GM12878 (cell line): ENCODE measurements around the gene DHDDS. TPM values are rescaled to one million over a fixed set of nuclear protein-coding genes. Genes with fewer than 3 reads are reported as not detected.
A peak's percentile ranks its signal among the peaks of the same experiment; 100 is the strongest.

Source experiments
- BACH1 ChIP-seq: fragments of 450-650 bp; IDR thresholded peaks from 2 replicates; pipeline ENCODE4 v1.6.1; 2017; ENCODE audit warnings: mild to moderate bottlenecking, borderline replicate concordance
- BHLHE40 ChIP-seq, 2 experiments: fragments of 450-650 bp in 1 of 2; IDR thresholded peaks; 2 replicates each; pipeline ENCODE4 v1.6.1; 2011 to 2017; ENCODE audit warnings: low read depth in 2 of 2, borderline replicate concordance in 1 of 2, improper control_type of control experiment in 1 of 2, low read length in 1 of 2, mild to moderate bottlenecking in 1 of 2
- EED ChIP-seq: sonication (generic); IDR thresholded peaks from 2 replicates; pipeline ENCODE4 v1.6.1; 2016; ENCODE audit warnings: antibody characterized with exemption, low read depth
- EGR1 ChIP-seq, 2 experiments: IDR thresholded peaks; 1 replicate in 1 of 2; 2 replicates in 1 of 2; pipeline ENCODE4 v1.6.1; 2011 to 2012; ENCODE audit warnings: low read depth in 2 of 2, low read length in 2 of 2, borderline replicate concordance in 1 of 2, mild to moderate bottlenecking in 1 of 2, moderate library complexity in 1 of 2
- GATAD2B ChIP-seq: fragments of 450-650 bp; conservative IDR thresholded peaks from 2 replicates; pipeline ENCODE4 v1.6.1; 2017; ENCODE audit warnings: low read depth, mild to moderate bottlenecking, moderate library complexity
- HDGF ChIP-seq: fragments of 450-650 bp; IDR thresholded peaks from 2 replicates; pipeline ENCODE4 v1.6.1; 2016; ENCODE audit warnings: antibody characterized with exemption
- MXI1 ChIP-seq: fragments of 150-350 bp; IDR thresholded peaks from 2 replicates; pipeline ENCODE4 v1.6.1; 2011; ENCODE audit warnings: low read depth, mild to moderate bottlenecking, inconsistent platforms, low read length, improper control_type of control experiment
- NFYA ChIP-seq: IDR thresholded peaks from 2 replicates; pipeline ENCODE4 v1.6.1; 2011; ENCODE audit warnings: low read depth, mild to moderate bottlenecking, low read length, improper control_type of control experiment, borderline replicate concordance
- NRF1 ChIP-seq: conservative IDR thresholded peaks from 2 replicates; pipeline ENCODE4 v1.6.1; 2011; ENCODE audit warnings: mild to moderate bottlenecking, low read depth, low read length, improper control_type of control experiment
- PAX5 ChIP-seq: IDR thresholded peaks from 2 replicates; pipeline ENCODE4 v1.6.1; 2011; ENCODE audit warnings: low read depth, low read length, borderline replicate concordance
- polyA plus RNA-seq, 11 experiments: library from polyadenylated mRNA; depleted of rRNA in 4 of 11; unstranded in 6 of 11; stranded (reverse) in 5 of 11; fragments of >200 nt; fragmentation: Nextera tagmentation in 4 of 11; fragmentation: Illumina TruSeq in 1 of 11; extraction: Ambion mirVana in 4 of 11; extraction: Trizol in 1 of 11; gene quantifications; 1 replicate in 1 of 11; 2 replicates in 10 of 11; pipeline versions ENCODE4 v1.2.1 to v1.2.3, GENCODE V29; 2011 to 2016; ENCODE audit warnings: inconsistent platforms in 2 of 11, missing spikeins in 2 of 11, low read depth in 1 of 11
- total RNA-seq, 4 experiments: library from RNA; depleted of rRNA in 3 of 4; stranded (reverse); fragments of >200 nt in 3 of 4; fragmentation: Illumina TruSeq in 1 of 4; extraction: Trizol in 1 of 4; gene quantifications; 2 replicates each; pipeline versions ENCODE4 v1.2.1 to v1.2.3, GENCODE V29; 2013 to 2021
- TF ChIP-seq, protein P1 (sequence below): fragments of 450-650 bp; IDR thresholded peaks from 2 replicates; pipeline ENCODE4 v1.6.1; 2017; ENCODE audit warnings: mild to moderate bottlenecking, moderate library complexity
- TF ChIP-seq, protein P2 (sequence below): IDR thresholded peaks from 2 replicates; pipeline ENCODE4 v1.6.1; 2011; ENCODE audit warnings: borderline replicate concordance, low read depth, mild to moderate bottlenecking, moderate library complexity, low read length; ENCODE audit not compliant: insufficient read depth, poor library complexity, severe bottlenecking
- TF ChIP-seq, protein P3 (sequence below): fragments of 450-650 bp; IDR thresholded peaks from 2 replicates; pipeline ENCODE4 v1.6.1; 2016; ENCODE audit warnings: mild to moderate bottlenecking
- TF ChIP-seq, protein P4 (sequence below): IDR thresholded peaks from 2 replicates; pipeline ENCODE4 v1.6.1; 2012; ENCODE audit warnings: mild to moderate bottlenecking, low read depth, low read length
- TF ChIP-seq, protein P5 (sequence below): IDR thresholded peaks from 2 replicates; pipeline ENCODE4 v1.6.1; 2011; ENCODE audit warnings: low read depth, low read length, improper control_type of control experiment, borderline replicate concordance

Gene DHDDS
- total and polyA plus RNA-seq, 10 of the 15 experiments (the other 5 are each of a cell fraction or from before 2014, with no cell fraction given): 22.7 to 47.5 (median 36.4) TPM

DNA sequence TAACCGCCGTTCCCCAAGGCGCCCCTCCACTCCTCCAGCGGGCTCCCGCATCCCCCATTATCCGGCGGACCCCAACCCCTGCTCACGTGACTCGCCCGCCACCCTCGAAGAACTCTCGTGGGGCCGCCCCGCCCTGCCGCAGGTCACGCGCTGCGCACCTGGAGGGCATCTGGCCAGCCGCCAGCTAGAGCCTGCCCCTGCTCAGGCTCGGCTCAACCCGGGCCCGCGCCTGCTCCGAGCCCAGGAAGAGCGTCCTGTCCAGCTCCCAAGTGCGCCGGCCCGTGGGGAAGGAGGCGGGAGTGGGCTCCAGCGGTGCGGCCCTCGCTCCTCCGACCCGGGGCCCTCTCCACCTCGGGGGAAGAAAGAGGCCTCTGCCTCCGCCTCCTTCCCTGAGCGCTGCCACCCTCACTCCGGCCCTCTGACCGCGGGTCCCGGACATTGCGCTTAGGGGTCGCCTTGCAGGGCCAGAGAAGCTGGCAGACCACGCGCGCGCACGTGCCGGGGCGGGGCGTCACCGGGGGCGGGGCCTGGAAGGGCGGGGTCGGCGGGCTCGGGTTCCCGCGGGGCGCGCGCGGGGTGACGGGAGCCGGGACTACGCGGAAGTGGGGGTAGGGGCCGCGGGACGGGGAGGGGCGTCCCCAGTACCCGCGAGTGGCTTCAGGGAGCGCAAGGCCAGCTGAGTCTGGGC, 68.5 kb downstream of the DHDDS start (continued):
- TF ChIP-seq, protein P1, sequence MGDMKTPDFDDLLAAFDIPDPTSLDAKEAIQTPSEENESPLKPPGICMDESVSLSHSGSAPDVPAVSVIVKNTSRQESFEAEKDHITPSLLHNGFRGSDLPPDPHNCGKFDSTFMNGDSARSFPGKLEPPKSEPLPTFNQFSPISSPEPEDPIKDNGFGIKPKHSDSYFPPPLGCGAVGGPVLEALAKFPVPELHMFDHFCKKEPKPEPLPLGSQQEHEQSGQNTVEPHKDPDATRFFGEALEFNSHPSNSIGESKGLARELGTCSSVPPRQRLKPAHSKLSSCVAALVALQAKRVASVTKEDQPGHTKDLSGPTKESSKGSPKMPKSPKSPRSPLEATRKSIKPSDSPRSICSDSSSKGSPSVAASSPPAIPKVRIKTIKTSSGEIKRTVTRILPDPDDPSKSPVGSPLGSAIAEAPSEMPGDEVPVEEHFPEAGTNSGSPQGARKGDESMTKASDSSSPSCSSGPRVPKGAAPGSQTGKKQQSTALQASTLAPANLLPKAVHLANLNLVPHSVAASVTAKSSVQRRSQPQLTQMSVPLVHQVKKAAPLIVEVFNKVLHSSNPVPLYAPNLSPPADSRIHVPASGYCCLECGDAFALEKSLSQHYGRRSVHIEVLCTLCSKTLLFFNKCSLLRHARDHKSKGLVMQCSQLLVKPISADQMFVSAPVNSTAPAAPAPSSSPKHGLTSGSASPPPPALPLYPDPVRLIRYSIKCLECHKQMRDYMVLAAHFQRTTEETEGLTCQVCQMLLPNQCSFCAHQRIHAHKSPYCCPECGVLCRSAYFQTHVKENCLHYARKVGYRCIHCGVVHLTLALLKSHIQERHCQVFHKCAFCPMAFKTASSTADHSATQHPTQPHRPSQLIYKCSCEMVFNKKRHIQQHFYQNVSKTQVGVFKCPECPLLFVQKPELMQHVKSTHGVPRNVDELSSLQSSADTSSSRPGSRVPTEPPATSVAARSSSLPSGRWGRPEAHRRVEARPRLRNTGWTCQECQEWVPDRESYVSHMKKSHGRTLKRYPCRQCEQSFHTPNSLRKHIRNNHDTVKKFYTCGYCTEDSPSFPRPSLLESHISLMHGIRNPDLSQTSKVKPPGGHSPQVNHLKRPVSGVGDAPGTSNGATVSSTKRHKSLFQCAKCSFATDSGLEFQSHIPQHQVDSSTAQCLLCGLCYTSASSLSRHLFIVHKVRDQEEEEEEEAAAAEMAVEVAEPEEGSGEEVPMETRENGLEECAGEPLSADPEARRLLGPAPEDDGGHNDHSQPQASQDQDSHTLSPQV: 0 out of 2 replicates have a peak, but pooled peaks have one; percentile 14
- peak; percentile 62; the same call in 1 of the 2 replicates for TF ChIP-seq MXI1
- TF ChIP-seq GATAD2B: peak; percentile 94
- no peak for TF ChIP-seq NFYA
- 0 out of 2 replicates have a peak, but pooled peaks have one; percentile 76 for TF ChIP-seq HDGF
- TF ChIP-seq BACH1: peak; percentile 90; the same call in 1 of the 2 replicates
- peak; percentile 65 for TF ChIP-seq EED
- TF ChIP-seq, protein P2, sequence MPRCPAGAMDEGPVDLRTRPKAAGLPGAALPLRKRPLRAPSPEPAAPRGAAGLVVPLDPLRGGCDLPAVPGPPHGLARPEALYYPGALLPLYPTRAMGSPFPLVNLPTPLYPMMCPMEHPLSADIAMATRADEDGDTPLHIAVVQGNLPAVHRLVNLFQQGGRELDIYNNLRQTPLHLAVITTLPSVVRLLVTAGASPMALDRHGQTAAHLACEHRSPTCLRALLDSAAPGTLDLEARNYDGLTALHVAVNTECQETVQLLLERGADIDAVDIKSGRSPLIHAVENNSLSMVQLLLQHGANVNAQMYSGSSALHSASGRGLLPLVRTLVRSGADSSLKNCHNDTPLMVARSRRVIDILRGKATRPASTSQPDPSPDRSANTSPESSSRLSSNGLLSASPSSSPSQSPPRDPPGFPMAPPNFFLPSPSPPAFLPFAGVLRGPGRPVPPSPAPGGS: peak; percentile 7
- peak; percentile 52; the same call in 1 of the 2 replicates for TF ChIP-seq PAX5
- TF ChIP-seq, protein P3, sequence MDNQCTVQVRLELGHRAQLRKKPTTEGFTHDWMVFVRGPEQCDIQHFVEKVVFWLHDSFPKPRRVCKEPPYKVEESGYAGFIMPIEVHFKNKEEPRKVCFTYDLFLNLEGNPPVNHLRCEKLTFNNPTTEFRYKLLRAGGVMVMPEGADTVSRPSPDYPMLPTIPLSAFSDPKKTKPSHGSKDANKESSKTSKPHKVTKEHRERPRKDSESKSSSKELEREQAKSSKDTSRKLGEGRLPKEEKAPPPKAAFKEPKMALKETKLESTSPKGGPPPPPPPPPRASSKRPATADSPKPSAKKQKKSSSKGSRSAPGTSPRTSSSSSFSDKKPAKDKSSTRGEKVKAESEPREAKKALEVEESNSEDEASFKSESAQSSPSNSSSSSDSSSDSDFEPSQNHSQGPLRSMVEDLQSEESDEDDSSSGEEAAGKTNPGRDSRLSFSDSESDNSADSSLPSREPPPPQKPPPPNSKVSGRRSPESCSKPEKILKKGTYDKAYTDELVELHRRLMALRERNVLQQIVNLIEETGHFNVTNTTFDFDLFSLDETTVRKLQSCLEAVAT: 0 out of 2 replicates have a peak, but pooled peaks have one; percentile 19
- no peak for TF ChIP-seq NRF1
- peak in 1 of 2 experiments; percentile 13; a peak in 1 of 3 replicates for TF ChIP-seq EGR1 (IDR thresholded peaks at IDR 0.05; ENCODE audit: borderline replicate concordance in 1 of 2, low read depth in 2 of 2, low read length in 2 of 2)
- peak; percentile 96 to 100 for TF ChIP-seq BHLHE40 (IDR thresholded peaks at IDR 0.05; ENCODE audit: borderline replicate concordance in 1 of 2, low read depth in 2 of 2, low read length in 1 of 2)
- TF ChIP-seq, protein P4, sequence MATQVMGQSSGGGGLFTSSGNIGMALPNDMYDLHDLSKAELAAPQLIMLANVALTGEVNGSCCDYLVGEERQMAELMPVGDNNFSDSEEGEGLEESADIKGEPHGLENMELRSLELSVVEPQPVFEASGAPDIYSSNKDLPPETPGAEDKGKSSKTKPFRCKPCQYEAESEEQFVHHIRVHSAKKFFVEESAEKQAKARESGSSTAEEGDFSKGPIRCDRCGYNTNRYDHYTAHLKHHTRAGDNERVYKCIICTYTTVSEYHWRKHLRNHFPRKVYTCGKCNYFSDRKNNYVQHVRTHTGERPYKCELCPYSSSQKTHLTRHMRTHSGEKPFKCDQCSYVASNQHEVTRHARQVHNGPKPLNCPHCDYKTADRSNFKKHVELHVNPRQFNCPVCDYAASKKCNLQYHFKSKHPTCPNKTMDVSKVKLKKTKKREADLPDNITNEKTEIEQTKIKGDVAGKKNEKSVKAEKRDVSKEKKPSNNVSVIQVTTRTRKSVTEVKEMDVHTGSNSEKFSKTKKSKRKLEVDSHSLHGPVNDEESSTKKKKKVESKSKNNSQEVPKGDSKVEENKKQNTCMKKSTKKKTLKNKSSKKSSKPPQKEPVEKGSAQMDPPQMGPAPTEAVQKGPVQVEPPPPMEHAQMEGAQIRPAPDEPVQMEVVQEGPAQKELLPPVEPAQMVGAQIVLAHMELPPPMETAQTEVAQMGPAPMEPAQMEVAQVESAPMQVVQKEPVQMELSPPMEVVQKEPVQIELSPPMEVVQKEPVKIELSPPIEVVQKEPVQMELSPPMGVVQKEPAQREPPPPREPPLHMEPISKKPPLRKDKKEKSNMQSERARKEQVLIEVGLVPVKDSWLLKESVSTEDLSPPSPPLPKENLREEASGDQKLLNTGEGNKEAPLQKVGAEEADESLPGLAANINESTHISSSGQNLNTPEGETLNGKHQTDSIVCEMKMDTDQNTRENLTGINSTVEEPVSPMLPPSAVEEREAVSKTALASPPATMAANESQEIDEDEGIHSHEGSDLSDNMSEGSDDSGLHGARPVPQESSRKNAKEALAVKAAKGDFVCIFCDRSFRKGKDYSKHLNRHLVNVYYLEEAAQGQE: no peak
- TF ChIP-seq, protein P5, sequence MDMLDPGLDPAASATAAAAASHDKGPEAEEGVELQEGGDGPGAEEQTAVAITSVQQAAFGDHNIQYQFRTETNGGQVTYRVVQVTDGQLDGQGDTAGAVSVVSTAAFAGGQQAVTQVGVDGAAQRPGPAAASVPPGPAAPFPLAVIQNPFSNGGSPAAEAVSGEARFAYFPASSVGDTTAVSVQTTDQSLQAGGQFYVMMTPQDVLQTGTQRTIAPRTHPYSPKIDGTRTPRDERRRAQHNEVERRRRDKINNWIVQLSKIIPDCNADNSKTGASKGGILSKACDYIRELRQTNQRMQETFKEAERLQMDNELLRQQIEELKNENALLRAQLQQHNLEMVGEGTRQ: peak; percentile 44
